SK-N-SH treated with all-trans-retinoic acid at 6 μM for 48 hours (cell line): ENCODE measurements around the gene ANAPC2.

ENCODE experiments used
- ATAC-seq: fragments of 200-7000 bp; cut with Tn5 transposase; 3 replicates; pipeline ENCODE4 v1.9.1; 2020; ENCODE audit warnings: mild to moderate bottlenecking, moderate library complexity
- ARNTL ChIP-seq: fragments of 450-650 bp; formaldehyde crosslinking; IDR thresholded peaks from 2 replicates; pipeline ENCODE4 v1.5.0; 2020; ENCODE audit warnings: low read depth, mild to moderate bottlenecking, moderate library complexity, borderline replicate concordance
- BACH2 ChIP-seq: fragments of 250-450 bp; sonication (Bioruptor Pico); IDR thresholded peaks from 2 replicates; pipeline ENCODE4 v1.9.0; 2021; ENCODE audit warnings: mild to moderate bottlenecking, borderline replicate concordance
- CREB5 ChIP-seq: fragments of 250-450 bp; sonication (Bioruptor Pico); IDR thresholded peaks from 2 replicates; pipeline ENCODE4 v1.5.1; 2020; ENCODE audit warnings: low read depth, mild to moderate bottlenecking, moderate library complexity
- CSDC2 ChIP-seq: fragments of 250-450 bp; sonication (Bioruptor Pico); IDR thresholded peaks from 2 replicates; pipeline ENCODE4 v1.5.0; 2020; ENCODE audit warnings: mild to moderate bottlenecking, moderate library complexity
- CSRNP3 ChIP-seq: fragments of 250-450 bp; sonication (Bioruptor Pico); IDR thresholded peaks from 2 replicates; pipeline ENCODE4 v1.5.1; 2021; ENCODE audit warnings: mild to moderate bottlenecking, moderate library complexity
- GLIS3 ChIP-seq: fragments of 250-450 bp; sonication (Bioruptor Pico); IDR thresholded peaks from 2 replicates; pipeline ENCODE4 v1.5.0; 2020; ENCODE audit warnings: mild to moderate bottlenecking, moderate library complexity
- ISL1 ChIP-seq: fragments of 250-450 bp; sonication (Bioruptor Pico); IDR thresholded peaks from 2 replicates; pipeline ENCODE4 v2.1.2; 2022; ENCODE audit warnings: mild to moderate bottlenecking, moderate library complexity
- OSR1 ChIP-seq: fragments of 250-450 bp; sonication (Bioruptor Pico); IDR thresholded peaks from 2 replicates; pipeline ENCODE4 v1.8.0; 2022; ENCODE audit warnings: moderate library complexity, mild to moderate bottlenecking, inconsistent platforms
- PATZ1 ChIP-seq: fragments of 250-450 bp; sonication (Bioruptor Pico); IDR thresholded peaks from 2 replicates; pipeline ENCODE4 v1.8.0; 2020; ENCODE audit warnings: mild to moderate bottlenecking, moderate library complexity, borderline replicate concordance
- POU6F1 ChIP-seq: fragments of 250-450 bp; sonication (Bioruptor Pico); IDR thresholded peaks from 2 replicates; pipeline ENCODE4 v1.8.0; 2021; ENCODE audit warnings: low read depth, mild to moderate bottlenecking, moderate library complexity, borderline replicate concordance
- PPARA ChIP-seq: fragments of 250-450 bp; sonication (Bioruptor Pico); IDR thresholded peaks from 2 replicates; pipeline ENCODE4 v1.5.0; 2020; ENCODE audit warnings: mild to moderate bottlenecking, borderline replicate concordance
- SNAI2 ChIP-seq: fragments of 250-450 bp; sonication (Bioruptor Pico); IDR thresholded peaks from 2 replicates; pipeline ENCODE4 v1.5.0; 2020; ENCODE audit warnings: mild to moderate bottlenecking, moderate library complexity
- TCF4 ChIP-seq: fragments of 250-450 bp; sonication (Bioruptor Pico); IDR thresholded peaks from 2 replicates; pipeline ENCODE4 v1.8.0; 2021; ENCODE audit warnings: mild to moderate bottlenecking, moderate library complexity, borderline replicate concordance
- TOX ChIP-seq: fragments of 250-450 bp; sonication (Bioruptor Pico); IDR thresholded peaks from 2 replicates; pipeline ENCODE4 v1.8.0; 2021; ENCODE audit warnings: mild to moderate bottlenecking, moderate library complexity, borderline replicate concordance
- TSHZ2 ChIP-seq: fragments of 250-450 bp; sonication (Bioruptor Pico); IDR thresholded peaks from 2 replicates; pipeline ENCODE4 v1.5.0; 2020; ENCODE audit warnings: mild to moderate bottlenecking, moderate library complexity
- ZC3H10 ChIP-seq: fragments of 250-450 bp; sonication (Bioruptor Pico); IDR thresholded peaks from 2 replicates; pipeline ENCODE4 v1.5.1; 2021; ENCODE audit warnings: mild to moderate bottlenecking, moderate library complexity
- ZFP3 ChIP-seq: fragments of 250-450 bp; sonication (Bioruptor Pico); IDR thresholded peaks from 2 replicates; pipeline ENCODE4 v1.5.0; 2020; ENCODE audit warnings: mild to moderate bottlenecking, moderate library complexity
- ZFP30 ChIP-seq: fragments of 450-650 bp; formaldehyde crosslinking; IDR thresholded peaks from 2 replicates; pipeline ENCODE4 v1.5.0; 2022; ENCODE audit warnings: mild to moderate bottlenecking, moderate library complexity
- ZNF565 ChIP-seq: fragments of 450-650 bp; formaldehyde crosslinking; conservative IDR thresholded peaks from 2 replicates; pipeline ENCODE4 v1.5.0; 2020; ENCODE audit warnings: low read depth, mild to moderate bottlenecking, moderate library complexity
- ZNF8 ChIP-seq: fragments of 450-650 bp; formaldehyde crosslinking; IDR thresholded peaks from 2 replicates; pipeline ENCODE4 v1.5.0; 2020; ENCODE audit warnings: mild to moderate bottlenecking, moderate library complexity

The ANAPC2 gene

GRCh38 chr9:137215196-137215986, 27.0 kb upstream of the ANAPC2 start:
- ATAC-seq = no peak
- TF ChIP-seq CSDC2 (no peak), ISL1 (CRISPR knock-in tag) (no peak), CSRNP3 (no peak), OSR1 (no peak), ZFP3 (CRISPR knock-in tag) (no peak), SNAI2 (CRISPR knock-in tag) (no peak), ZFP30 (CRISPR knock-in tag) (no peak), BACH2 (CRISPR knock-in tag) (no peak), ARNTL (CRISPR knock-in tag) (no peak), TCF4 (CRISPR knock-in tag) (no peak), PATZ1 (CRISPR knock-in tag) (no peak), TSHZ2 (CRISPR knock-in tag) (no peak), ZC3H10 (CRISPR knock-in tag) (no peak), POU6F1 (CRISPR knock-in tag) (no peak), GLIS3 (CRISPR knock-in tag) (no peak), TOX (no peak), ZNF8 (CRISPR knock-in tag) (no peak), CREB5 (CRISPR knock-in tag) (no peak), ZNF565 (no peak)
- TF ChIP-seq, all 23 proteins: peak for 0

GRCh38 chr9:137214620-137215019, 26.3 kb upstream of the ANAPC2 start:
- TF ChIP-seq PPARA (CRISPR knock-in tag) (no peak), TOX (no peak), CSRNP3 (no peak), SNAI2 (CRISPR knock-in tag) (no peak), ISL1 (CRISPR knock-in tag) (no peak), PATZ1 (CRISPR knock-in tag) (no peak), TSHZ2 (CRISPR knock-in tag) (no peak), TCF4 (CRISPR knock-in tag) (no peak), ARNTL (CRISPR knock-in tag) (no peak), POU6F1 (CRISPR knock-in tag) (no peak)
- no peak for ATAC-seq
